Measurements from ENCODE around the gene C19orf44. TPM values are rescaled to one million over a fixed set of nuclear protein-coding genes. Genes with fewer than 3 reads are reported as not detected.
A peak's percentile ranks its signal among the peaks of the same experiment; 100 is the strongest.

The C19orf44 gene
- total RNA-seq, 2 experiments from 2014 or later, result 0.78 to 1.0 TPM

GRCh38 chr19:16566161-16566560, 70.0 kb downstream of the C19orf44 start:
- peak overlapping the region; percentile 15 for H3K4me3 ChIP-seq (ENCODE audit: low read length)
- CTCF ChIA-PET, result interaction anchor here (0.6 to 1.5 kb wide), 3 partner anchors 18 to 68 kb away, joined by 3 to 6 read pairs (median 5); no protein-coding TSS in a partner anchor
- peaks cover 65% of the 10 kb centered on the region for H3K36me3 Mint-ChIP-seq (ENCODE audit: low read depth)

DNA sequence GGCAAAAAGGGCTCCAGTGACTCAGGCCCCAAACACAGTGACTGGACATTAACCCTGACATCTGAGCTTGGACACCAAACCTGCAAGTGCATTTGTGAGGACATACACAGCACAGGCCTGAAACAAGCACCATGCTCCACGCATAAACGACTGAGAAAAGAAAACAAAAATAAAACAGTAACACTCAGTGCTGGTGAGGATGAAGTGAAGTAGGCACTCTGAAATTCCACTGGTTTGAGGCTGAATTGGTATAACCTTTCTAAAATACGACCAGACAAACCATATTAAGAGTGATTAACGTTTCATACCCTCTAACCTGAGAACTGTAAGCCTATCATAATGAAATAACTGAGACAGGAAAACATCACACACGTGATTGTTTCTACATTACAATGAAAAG, 70.5 kb downstream of the C19orf44 start:
- DNase-seq, result no peak
- H3K27ac ChIP-seq (ENCODE audit: low read depth in 1 of 2, low read length in 2 of 2), result peak overlapping the region; percentile 83 to 84
- Mint-ChIP-seq H3K4me1 (ENCODE audit: low read depth) (peaks cover 53% of the 10 kb centered on the region), H3K36me3 (ENCODE audit: low read depth) (peaks cover 63% of the 10 kb centered on the region), H3K27me3 (no peaks in the 10 kb centered on the region), H3K9me3 (no peaks in the 10 kb centered on the region), H3K27ac (peak overlapping the region; percentile 96), H3K4me3 (peak overlapping the region; percentile 89)
- H3K27me3 ChIP-seq (ENCODE audit: control insufficient read depth in 1 of 2, insufficient read depth in 2 of 2, low read length in 2 of 2), result no peaks in the 10 kb centered on the region
- intact Hi-C loops (cut with DNase I, micrococcal nuclease), result loop anchor here (1.0 to 2.0 kb wide), 4 partner anchors 16 to 62 kb away; partner anchors contain the start of genes CHERP (in 1 of the 2) and MED26 (in 1 of the 2)
- peaks cover 69% of the 10 kb centered on the region for H3K4me1 ChIP-seq (ENCODE audit: insufficient read depth, low read length)
- H3K36me3 ChIP-seq (ENCODE audit: insufficient read depth, low read length), result peaks cover 55% of the 10 kb centered on the region
- no peak for ATAC-seq (ENCODE audit: poor library complexity)
- H3K9me3 ChIP-seq (ENCODE audit: control insufficient read depth in 1 of 2, insufficient read depth in 1 of 2, low read length in 2 of 2), result no peaks in the 10 kb centered on the region
- POLR2A ChIA-PET, result interaction anchor here (1.2 to 1.8 kb wide), 14 partner anchors 16 to 382 kb away, joined by 3 to 24 read pairs (median 6); partner anchors contain the start of genes CHERP, FAM32A, KLF2 and MED26
- CTCF ChIA-PET, result interaction anchor here (1.0 to 1.5 kb wide), 2 partner anchors 17 to 21 kb away, joined by 3 to 5 read pairs; no protein-coding TSS in a partner anchor
- peak overlapping the region; percentile 15 for H3K4me3 ChIP-seq (ENCODE audit: low read length)
- TF ChIP-seq CTCF (IDR thresholded peaks at IDR 0.05), result no peak

More at GRCh38 chr19:16566161-16566560, 70.0 kb downstream of the C19orf44 start:
- peak overlapping the region; percentile 83 to 84 for H3K27ac ChIP-seq (ENCODE audit: low read depth in 1 of 2, low read length in 2 of 2)
- peaks cover 48% of the 10 kb centered on the region for H3K4me1 Mint-ChIP-seq (ENCODE audit: low read depth)
- TF ChIP-seq CTCF (IDR thresholded peaks at IDR 0.05), result no peak
- intact Hi-C loops (cut with DNase I, micrococcal nuclease), result loop anchor here (1.0 to 2.0 kb wide), 4 partner anchors 17 to 62 kb away; partner anchors contain the start of genes CHERP (in 1 of the 2) and MED26 (in 1 of the 2)
- H3K27me3 ChIP-seq (ENCODE audit: control insufficient read depth in 1 of 2, insufficient read depth in 2 of 2, low read length in 2 of 2), result no peaks in the 10 kb centered on the region
- POLR2A ChIA-PET, result interaction anchor here (0.6 to 1.8 kb wide), 14 partner anchors 15 to 381 kb away, joined by 3 to 24 read pairs (median 6); partner anchors contain the start of genes CHERP, FAM32A, KLF2 and MED26
- H3K27me3 Mint-ChIP-seq, result no peaks in the 10 kb centered on the region
- peak overlapping the region; percentile 89 for H3K4me3 Mint-ChIP-seq
- peaks cover 64% of the 10 kb centered on the region for H3K4me1 ChIP-seq (ENCODE audit: insufficient read depth, low read length)
- ATAC-seq (ENCODE audit: poor library complexity), result peak; percentile 98
- H3K36me3 ChIP-seq (ENCODE audit: insufficient read depth, low read length), result peaks cover 60% of the 10 kb centered on the region
- peak overlapping the region; percentile 96 for H3K27ac Mint-ChIP-seq
- H3K9me3 ChIP-seq (ENCODE audit: control insufficient read depth in 1 of 2, insufficient read depth in 1 of 2, low read length in 2 of 2), result no peaks in the 10 kb centered on the region
- no peaks in the 10 kb centered on the region for H3K9me3 Mint-ChIP-seq
- peak; percentile 72 to 96 (median 81) for DNase-seq

GRCh38 chr19:16569609-16570320, 73.6 kb downstream of the C19orf44 start:
- Mint-ChIP-seq H3K27me3 (no peaks in the 10 kb centered on the region), H3K4me3 (peak overlapping the region; percentile 67), H3K36me3 (ENCODE audit: low read depth) (peaks cover 61% of the 10 kb centered on the region), H3K9me3 (no peaks in the 10 kb centered on the region), H3K27ac (peak overlapping the region; percentile 82), H3K4me1 (ENCODE audit: low read depth) (peaks cover 67% of the 10 kb centered on the region)
- Histone ChIP-seq H3K27ac (ENCODE audit: low read depth in 1 of 2, low read length in 2 of 2) (no peak overlapping the region), H3K4me3 (ENCODE audit: low read length) (no peak overlapping the region), H3K9me3 (ENCODE audit: control insufficient read depth in 1 of 2, insufficient read depth in 1 of 2, low read length in 2 of 2) (no peaks in the 10 kb centered on the region), H3K4me1 (ENCODE audit: insufficient read depth, low read length) (peaks cover 91% of the 10 kb centered on the region), H3K27me3 (ENCODE audit: control insufficient read depth in 1 of 2, insufficient read depth in 2 of 2, low read length in 2 of 2) (no peaks in the 10 kb centered on the region), H3K36me3 (ENCODE audit: insufficient read depth, low read length) (peaks cover 34% of the 10 kb centered on the region)
- DNase-seq (no peak), ATAC-seq (ENCODE audit: poor library complexity) (no peak)
- ChIA-PET CTCF (interaction anchor here (0.7 kb wide), 1 partner anchor 9 kb away, joined by 3 read pairs; no protein-coding TSS in a partner anchor), POLR2A (interaction anchor here (2.3 kb wide), 1 partner anchor 14 kb away, joined by 8 read pairs; no protein-coding TSS in a partner anchor)
- intact Hi-C loops (cut with DNase I, micrococcal nuclease), result no loop called here
- TF ChIP-seq CTCF (IDR thresholded peaks at IDR 0.05), result no peak

Other genes with a start within 250 kb of the C19orf44 start
- 1,000 to 10,000 TPM; 1,201 to 1,291 TPM for gene KLF2, start 171.6 kb upstream of the C19orf44 start, total RNA-seq
- gene EPS15L1, start 24.4 kb upstream of the C19orf44 start, total RNA-seq, result 10 to 100 TPM; 24.6 to 26.5 TPM
- not detected for gene CALR3, start 227 bp upstream of the C19orf44 start, total RNA-seq
- gene CHERP, start 46.0 kb downstream of the C19orf44 start, total RNA-seq, result 10 to 100 TPM; 47.1 to 48.2 TPM
- gene SLC35E1, start 76.0 kb downstream of the C19orf44 start, total RNA-seq, result 10 to 100 TPM; 72.3 to 76.3 TPM
- 10 to 100 TPM; 50.4 to 52.4 TPM for gene MED26, start 131.8 kb downstream of the C19orf44 start, total RNA-seq
- 10 to 100 TPM; 44.3 to 47.4 TPM for gene SMIM7, start 163.8 kb downstream of the C19orf44 start, total RNA-seq
- under 1 TPM in 1 of 2 experiments, not detected in 1; 0.59 TPM for gene TMEM38A, start 164.7 kb downstream of the C19orf44 start, total RNA-seq
- not detected for gene NWD1, start 223.5 kb downstream of the C19orf44 start, total RNA-seq